GM12878 (cell line): ENCODE data around the gene GCFC2. TPM values are rescaled to one million over a fixed set of nuclear protein-coding genes. Genes with fewer than 3 reads are reported as not detected.

Source experiments
- ATAC-seq: fragments of 200-7000 bp; cut with Tn5 transposase; 3 replicates; pipeline ENCODE4 v1.9.1; 2020; ENCODE audit warnings: mild to moderate bottlenecking, moderate library complexity
- BruUV-seq: library from RNA; stranded (reverse); fragments of 400-500 nt; replicated peaks from 2 replicates; lab custom pipeline; 2021; lab: Mats Ljungman, UMichigan
- CTCF ChIA-PET: fragments of 300-600 bp; sonication (Branson Sonifier 250); formaldehyde crosslinking; extraction: SDS; loops from one replicate; lab custom pipeline; 2021; ENCODE audit warnings: inconsistent platforms; lab: Yijun Ruan, JAX
- POLR2A ChIA-PET: fragments of 350-600 bp; formaldehyde crosslinking; extraction: SDS; loops from one replicate; lab custom pipeline; 2021; ENCODE audit warnings: inconsistent platforms; lab: Charles Lee
- RAD21 ChIA-PET: fragments of 300-600 bp; sonication (Branson Sonifier 250); formaldehyde crosslinking; loops from one replicate; lab custom pipeline; 2023; ENCODE audit warnings: antibody characterized with exemption; ENCODE audit not compliant: unreplicated experiment; lab: Charles Lee
- SMC1A ChIA-PET: fragments of 300-600 bp; sonication (Branson Sonifier 250); formaldehyde crosslinking; loops from one replicate; lab custom pipeline; 2023; ENCODE audit not compliant: unreplicated experiment, uncharacterized antibody; lab: Charles Lee
- DNase-seq: peaks from one replicate; pipeline ENCODE4 v3.0.0-alpha.2; 2011; ENCODE audit warnings: low read depth, low spot score
- FAIRE-seq: peaks from 3 replicates; lab custom pipeline; 2011; peaks lifted over from hg19 to GRCh38; lab: Jason Lieb, UNC
- H2AFZ ChIP-seq: 2 replicates; pipeline ENCODE4 v1.6.0; 2011; ENCODE audit warnings: low read depth, low read length, control low read depth; ENCODE audit not compliant: control insufficient read depth
- H3K27ac ChIP-seq: 2 replicates; pipeline ENCODE4 v1.5.1; 2011; ENCODE audit warnings: control low read depth; ENCODE audit not compliant: control insufficient read depth, insufficient read depth
- H3K27me3 ChIP-seq, 2 experiments: replicated peaks in 1 of 2; 2 replicates each; pipeline versions ENCODE4 v1.6.0 to v1.6.1; 2011; ENCODE audit warnings: low read length in 1 of 2; ENCODE audit not compliant: control insufficient read depth in 2 of 2, insufficient read depth in 2 of 2
- H3K36me3 ChIP-seq, 2 experiments: 2 replicates each; pipeline ENCODE4 v1.5.1; 2011; ENCODE audit warnings: low read length in 1 of 2; ENCODE audit not compliant: control insufficient read depth in 2 of 2, insufficient read depth in 2 of 2
- H3K4me1 ChIP-seq: 2 replicates; pipeline ENCODE4 v1.6.1; 2011; ENCODE audit warnings: mild to moderate bottlenecking, low read length, moderate library complexity, mixed read lengths; ENCODE audit not compliant: control insufficient read depth, insufficient read depth
- H3K4me2 ChIP-seq: 2 replicates; pipeline ENCODE4 v1.6.0; 2011; ENCODE audit warnings: control low read depth; ENCODE audit not compliant: control insufficient read depth, insufficient read depth
- H3K4me3 ChIP-seq: fragments of 200-600 bp; sonication (generic); 2 replicates; pipeline ENCODE4 v1.5.1; 2016
- H3K79me2 ChIP-seq: 2 replicates; pipeline ENCODE4 v1.6.0; 2011; ENCODE audit warnings: low read length; ENCODE audit not compliant: control insufficient read depth, insufficient read depth
- H3K9ac ChIP-seq: 2 replicates; pipeline ENCODE4 v1.8.0; 2011; ENCODE audit warnings: low read length, control low read depth, mixed read lengths; ENCODE audit not compliant: control insufficient read depth, insufficient read depth
- H3K9me3 ChIP-seq: replicated peaks from 3 replicates; pipeline ENCODE4 v1.5.1; 2011; ENCODE audit warnings: mild to moderate bottlenecking, low read length; ENCODE audit not compliant: control insufficient read depth, insufficient read depth
- H4K20me1 ChIP-seq: 2 replicates; pipeline ENCODE4 v1.6.0; 2011; ENCODE audit not compliant: control insufficient read depth, insufficient read depth
- BMI1 ChIP-seq: fragments of 450-650 bp; IDR thresholded peaks from 2 replicates; pipeline ENCODE4 v1.6.1; 2016; ENCODE audit warnings: mild to moderate bottlenecking, moderate library complexity, borderline replicate concordance
- BRCA1 ChIP-seq: IDR thresholded peaks from 2 replicates; pipeline ENCODE4 v1.6.1; 2011; ENCODE audit warnings: low read depth, low read length, improper control_type of control experiment
- EED ChIP-seq: sonication (generic); IDR thresholded peaks from 2 replicates; pipeline ENCODE4 v1.6.1; 2016; ENCODE audit warnings: antibody characterized with exemption, low read depth
- EGR1 ChIP-seq, 2 experiments: IDR thresholded peaks; 1 replicate in 1 of 2; 2 replicates in 1 of 2; pipeline ENCODE4 v1.6.1; 2011 to 2012; ENCODE audit warnings: low read depth in 2 of 2, low read length in 2 of 2, borderline replicate concordance in 1 of 2, mild to moderate bottlenecking in 1 of 2, moderate library complexity in 1 of 2
- KDM1A ChIP-seq: fragments of 200-600 bp; sonication (generic); IDR thresholded peaks from 2 replicates; pipeline ENCODE4 v1.6.1; 2016; ENCODE audit warnings: borderline replicate concordance
- MEF2A ChIP-seq: IDR thresholded peaks from 2 replicates; pipeline ENCODE4 v1.6.1; 2011; ENCODE audit warnings: low read depth, mild to moderate bottlenecking, low read length, moderate library complexity; ENCODE audit not compliant: insufficient read depth
- PKNOX1 ChIP-seq: fragments of 450-650 bp; IDR thresholded peaks from 2 replicates; pipeline ENCODE4 v1.6.1; 2016; ENCODE audit warnings: mild to moderate bottlenecking
- PML ChIP-seq: IDR thresholded peaks from 2 replicates; pipeline ENCODE4 v1.6.1; 2012; ENCODE audit warnings: low read length, inconsistent platforms
- POLR2A ChIP-seq: IDR thresholded peaks from 2 replicates; pipeline ENCODE4 v1.6.1; 2011; ENCODE audit warnings: low read depth, mild to moderate bottlenecking, low read length
- POU2F2 ChIP-seq: IDR thresholded peaks from 3 replicates; pipeline ENCODE4 v1.6.1; 2011; ENCODE audit warnings: low read depth, mild to moderate bottlenecking, low read length, borderline replicate concordance
- RELB ChIP-seq: fragments of 450-650 bp; IDR thresholded peaks from 2 replicates; pipeline ENCODE4 v1.6.1; 2017; ENCODE audit warnings: low read depth, mild to moderate bottlenecking, moderate library complexity
- RUNX3 ChIP-seq: IDR thresholded peaks from 2 replicates; pipeline ENCODE4 v1.6.1; 2012; ENCODE audit warnings: low read length, inconsistent platforms
- YY1 ChIP-seq: IDR thresholded peaks from 2 replicates; pipeline ENCODE4 v1.6.1; 2011; ENCODE audit warnings: low read depth, mild to moderate bottlenecking, low read length
- ZNF384 ChIP-seq: IDR thresholded peaks from 2 replicates; pipeline ENCODE4 v1.6.1; 2012; ENCODE audit warnings: low read depth, mild to moderate bottlenecking, low read length, improper control_type of control experiment, borderline replicate concordance
- WGBS: methylation state at CpG from one replicate; pipeline ENCODE4 v1.1.6; 2016; ENCODE audit warnings: low lambda C conversion rate; ENCODE audit not compliant: insufficient replicate concordance, insufficient coverage; ENCODE audit errors: missing lambda C conversion rate; 5-methylcytosine and 5-hydroxymethylcytosine counted together
- in situ Hi-C: fragments of 300-500 bp; cut with MboI; formaldehyde crosslinking; loops from 9 replicates; pipeline ENCODE4 v1.14.3; 2018; ENCODE audit warnings: mixed read lengths
- intact Hi-C: fragments of 100-400 bp; cut with micrococcal nuclease; formaldehyde crosslinking; loops from one replicate; pipeline ENCODE4 v1.14.2; 2022; ENCODE audit not compliant: unreplicated experiment
- polyA plus RNA-seq, 11 experiments: library from polyadenylated mRNA; depleted of rRNA in 4 of 11; unstranded in 6 of 11; stranded (reverse) in 5 of 11; fragments of >200 nt; fragmentation: Nextera tagmentation in 4 of 11; fragmentation: Illumina TruSeq in 1 of 11; extraction: Ambion mirVana in 4 of 11; extraction: Trizol in 1 of 11; gene quantifications; 1 replicate in 1 of 11; 2 replicates in 10 of 11; pipeline versions ENCODE4 v1.2.1 to v1.2.3, GENCODE V29; 2011 to 2016; ENCODE audit warnings: inconsistent platforms in 2 of 11, missing spikeins in 2 of 11, low read depth in 1 of 11
- total RNA-seq, 4 experiments: library from RNA; depleted of rRNA in 3 of 4; stranded (reverse); fragments of >200 nt in 3 of 4; fragmentation: Illumina TruSeq in 1 of 4; extraction: Trizol in 1 of 4; gene quantifications; 2 replicates each; pipeline versions ENCODE4 v1.2.1 to v1.2.3, GENCODE V29; 2013 to 2021

Gene GCFC2
- total and polyA plus RNA-seq, 10 of the 15 experiments (the other 5 are each of a cell fraction or from before 2014, with no cell fraction given) = 15.5 to 36.5 (median 27.4) TPM

GRCh38 chr2:75737961-75738360 lies 27.2 kb upstream of the GCFC2 start:
- no TSS peak for BruUV-seq
- DNase-seq = no peak
- WGBS = 64% methylated on average over 1 of the region's 1 CpG
- TF ChIP-seq MEF2A (no peak), RELB (no peak), POLR2A (no peak), ZNF384 (no peak), YY1 (no peak), EED (no peak), BMI1 (no peak), PML (no peak), RUNX3 (no peak), EGR1 (IDR thresholded peaks at IDR 0.05; ENCODE audit: borderline replicate concordance in 1 of 2, low read depth in 2 of 2, low read length in 2 of 2) (no peak), POU2F2 (no peak), KDM1A (no peak), PKNOX1 (no peak), BRCA1 (no peak)
- TF ChIP-seq, all 136 proteins: peak for 0
- no peak overlapping the region for H3K4me3 ChIP-seq
- CTCF ChIA-PET = no interaction called here
- POLR2A ChIA-PET = no interaction called here
- ATAC-seq (no peak), FAIRE-seq (peak; percentile 18)
- in situ Hi-C loops (no loop called here), intact Hi-C loops (no loop called here)
- no peaks in the 10 kb centered on the region; the same call in 2 of the 3 replicates for H3K9me3 ChIP-seq
- no peaks in the 10 kb centered on the region for H3K27me3 ChIP-seq
- H4K20me1 ChIP-seq = no peaks in the 10 kb centered on the region
- no peak overlapping the region for H3K9ac ChIP-seq
- no peaks in the 10 kb centered on the region for H3K79me2 ChIP-seq
- RAD21 ChIA-PET = no interaction called here
- no peak overlapping the region for H3K4me2 ChIP-seq
- H3K27ac ChIP-seq = no peak overlapping the region
- no peaks in the 10 kb centered on the region for H3K4me1 ChIP-seq
- SMC1A ChIA-PET = no interaction called here
- H2AFZ ChIP-seq = no peak overlapping the region
- H3K36me3 ChIP-seq = no peaks in the 10 kb centered on the region
